GM12878 (cell line): ENCODE measurements around the gene COPE. TPM values are rescaled to one million over a fixed set of nuclear protein-coding genes. Genes with fewer than 3 reads are reported as not detected.

Experiments
- ATAC-seq: fragments of 200-7000 bp; cut with Tn5 transposase; 3 replicates; pipeline ENCODE4 v1.9.1; 2020; ENCODE audit warnings: mild to moderate bottlenecking, moderate library complexity
- BruUV-seq: library from RNA; stranded (reverse); fragments of 400-500 nt; replicated peaks from 2 replicates; lab custom pipeline; 2021; lab: Mats Ljungman, UMichigan
- CTCF ChIA-PET: fragments of 300-600 bp; sonication (Branson Sonifier 250); formaldehyde crosslinking; extraction: SDS; loops from one replicate; lab custom pipeline; 2021; ENCODE audit warnings: inconsistent platforms; lab: Yijun Ruan, JAX
- POLR2A ChIA-PET: fragments of 350-600 bp; formaldehyde crosslinking; extraction: SDS; loops from one replicate; lab custom pipeline; 2021; ENCODE audit warnings: inconsistent platforms; lab: Charles Lee
- RAD21 ChIA-PET: fragments of 300-600 bp; sonication (Branson Sonifier 250); formaldehyde crosslinking; loops from one replicate; lab custom pipeline; 2023; ENCODE audit warnings: antibody characterized with exemption; ENCODE audit not compliant: unreplicated experiment; lab: Charles Lee
- SMC1A ChIA-PET: fragments of 300-600 bp; sonication (Branson Sonifier 250); formaldehyde crosslinking; loops from one replicate; lab custom pipeline; 2023; ENCODE audit not compliant: unreplicated experiment, uncharacterized antibody; lab: Charles Lee
- DNase-seq: peaks from one replicate; pipeline ENCODE4 v3.0.0-alpha.2; 2011; ENCODE audit warnings: low read depth, low spot score
- FAIRE-seq: peaks from 3 replicates; lab custom pipeline; 2011; peaks lifted over from hg19 to GRCh38; lab: Jason Lieb, UNC
- H2AFZ ChIP-seq: 2 replicates; pipeline ENCODE4 v1.6.0; 2011; ENCODE audit warnings: low read depth, low read length, control low read depth; ENCODE audit not compliant: control insufficient read depth
- H3K27ac ChIP-seq: 2 replicates; pipeline ENCODE4 v1.5.1; 2011; ENCODE audit warnings: control low read depth; ENCODE audit not compliant: control insufficient read depth, insufficient read depth
- H3K27me3 ChIP-seq, 2 experiments: replicated peaks in 1 of 2; 2 replicates each; pipeline versions ENCODE4 v1.6.0 to v1.6.1; 2011; ENCODE audit warnings: low read length in 1 of 2; ENCODE audit not compliant: control insufficient read depth in 2 of 2, insufficient read depth in 2 of 2
- H3K36me3 ChIP-seq, 2 experiments: 2 replicates each; pipeline ENCODE4 v1.5.1; 2011; ENCODE audit warnings: low read length in 1 of 2; ENCODE audit not compliant: control insufficient read depth in 2 of 2, insufficient read depth in 2 of 2
- H3K4me1 ChIP-seq: 2 replicates; pipeline ENCODE4 v1.6.1; 2011; ENCODE audit warnings: mild to moderate bottlenecking, low read length, moderate library complexity, mixed read lengths; ENCODE audit not compliant: control insufficient read depth, insufficient read depth
- H3K4me2 ChIP-seq: 2 replicates; pipeline ENCODE4 v1.6.0; 2011; ENCODE audit warnings: control low read depth; ENCODE audit not compliant: control insufficient read depth, insufficient read depth
- H3K4me3 ChIP-seq: fragments of 200-600 bp; sonication (generic); 2 replicates; pipeline ENCODE4 v1.5.1; 2016
- H3K79me2 ChIP-seq: 2 replicates; pipeline ENCODE4 v1.6.0; 2011; ENCODE audit warnings: low read length; ENCODE audit not compliant: control insufficient read depth, insufficient read depth
- H3K9ac ChIP-seq: 2 replicates; pipeline ENCODE4 v1.8.0; 2011; ENCODE audit warnings: low read length, control low read depth, mixed read lengths; ENCODE audit not compliant: control insufficient read depth, insufficient read depth
- H3K9me3 ChIP-seq: replicated peaks from 3 replicates; pipeline ENCODE4 v1.5.1; 2011; ENCODE audit warnings: mild to moderate bottlenecking, low read length; ENCODE audit not compliant: control insufficient read depth, insufficient read depth
- H4K20me1 ChIP-seq: 2 replicates; pipeline ENCODE4 v1.6.0; 2011; ENCODE audit not compliant: control insufficient read depth, insufficient read depth
- HCFC1 ChIP-seq: fragments of 150-350 bp; IDR thresholded peaks from 2 replicates; pipeline ENCODE4 v1.6.1; 2014; ENCODE audit warnings: low read length
- IRF5 ChIP-seq: fragments of 450-650 bp; IDR thresholded peaks from 2 replicates; pipeline ENCODE4 v1.6.1; 2017; ENCODE audit warnings: borderline replicate concordance
- MLLT1 ChIP-seq: fragments of 450-650 bp; IDR thresholded peaks from 2 replicates; pipeline ENCODE4 v1.6.1; 2016; ENCODE audit warnings: mild to moderate bottlenecking
- RELA ChIP-seq: fragments of 450-650 bp; IDR thresholded peaks from 2 replicates; pipeline ENCODE4 v1.8.0; 2014; ENCODE audit warnings: borderline replicate concordance; ENCODE audit not compliant: partially characterized antibody
- RELB ChIP-seq: fragments of 450-650 bp; IDR thresholded peaks from 2 replicates; pipeline ENCODE4 v1.6.1; 2017; ENCODE audit warnings: low read depth, mild to moderate bottlenecking, moderate library complexity
- SIX5 ChIP-seq: IDR thresholded peaks from 2 replicates; pipeline ENCODE4 v1.6.1; 2011; ENCODE audit warnings: mild to moderate bottlenecking, low read depth, low read length, moderate library complexity; ENCODE audit not compliant: severe bottlenecking
- TARDBP ChIP-seq: IDR thresholded peaks from 2 replicates; pipeline ENCODE4 v1.6.1; 2016; ENCODE audit warnings: borderline replicate concordance
- TCF3 ChIP-seq: IDR thresholded peaks from 2 replicates; pipeline ENCODE4 v1.6.1; 2012; ENCODE audit warnings: low read depth, mild to moderate bottlenecking, low read length, borderline replicate concordance; ENCODE audit not compliant: insufficient read depth
- USF1 ChIP-seq: IDR thresholded peaks from 2 replicates; pipeline ENCODE4 v1.6.1; 2011; ENCODE audit warnings: borderline replicate concordance, low read depth, mild to moderate bottlenecking, moderate library complexity, mixed read lengths, low read length; ENCODE audit not compliant: insufficient read depth; ENCODE audit errors: extremely low read length
- ZBTB4 ChIP-seq: fragments of 450-650 bp; formaldehyde crosslinking; IDR thresholded peaks from 2 replicates; pipeline ENCODE4 v1.4.0; 2022; ENCODE audit warnings: mild to moderate bottlenecking, moderate library complexity
- WGBS: methylation state at CpG from one replicate; pipeline ENCODE4 v1.1.6; 2016; ENCODE audit warnings: low lambda C conversion rate; ENCODE audit not compliant: insufficient replicate concordance, insufficient coverage; ENCODE audit errors: missing lambda C conversion rate; 5-methylcytosine and 5-hydroxymethylcytosine counted together
- in situ Hi-C: fragments of 300-500 bp; cut with MboI; formaldehyde crosslinking; loops from 9 replicates; pipeline ENCODE4 v1.14.3; 2018; ENCODE audit warnings: mixed read lengths
- intact Hi-C: fragments of 100-400 bp; cut with micrococcal nuclease; formaldehyde crosslinking; loops from one replicate; pipeline ENCODE4 v1.14.2; 2022; ENCODE audit not compliant: unreplicated experiment
- polyA plus RNA-seq, 11 experiments: library from polyadenylated mRNA; depleted of rRNA in 4 of 11; unstranded in 6 of 11; stranded (reverse) in 5 of 11; fragments of >200 nt; fragmentation: Nextera tagmentation in 4 of 11; fragmentation: Illumina TruSeq in 1 of 11; extraction: Ambion mirVana in 4 of 11; extraction: Trizol in 1 of 11; gene quantifications; 1 replicate in 1 of 11; 2 replicates in 10 of 11; pipeline versions ENCODE4 v1.2.1 to v1.2.3, GENCODE V29; 2011 to 2016; ENCODE audit warnings: inconsistent platforms in 2 of 11, missing spikeins in 2 of 11, low read depth in 1 of 11
- total RNA-seq, 4 experiments: library from RNA; depleted of rRNA in 3 of 4; stranded (reverse); fragments of >200 nt in 3 of 4; fragmentation: Illumina TruSeq in 1 of 4; extraction: Trizol in 1 of 4; gene quantifications; 2 replicates each; pipeline versions ENCODE4 v1.2.1 to v1.2.3, GENCODE V29; 2013 to 2021

COPE gene
- total and polyA plus RNA-seq, 10 of the 15 experiments (the other 5 are each of a cell fraction or from before 2014, with no cell fraction given) = 3.5 to 464 (median 222) TPM

GRCh38 chr19:18869781-18870530 lies 49.2 kb downstream of the COPE start:
- Histone ChIP-seq H3K36me3 (peaks cover 9 to 18% of the 10 kb centered on the region in 2 experiments; a peak in 3 of 4 replicates), H4K20me1 (peaks cover 2% of the 10 kb centered on the region; the same call in 1 of the 2 replicates), H3K27me3 (no peaks in the 10 kb centered on the region), H2AFZ (no peak overlapping the region), H3K79me2 (no peaks in the 10 kb centered on the region), H3K4me1 (no peaks in the 10 kb centered on the region), H3K4me3 (no peak overlapping the region), H3K4me2 (no peak overlapping the region), H3K9me3 (no peaks in the 10 kb centered on the region), H3K9ac (no peak overlapping the region), H3K27ac (no peak overlapping the region)
- BruUV-seq = no TSS peak
- SMC1A ChIA-PET = no interaction called here
- TF ChIP-seq RELB = no peak
- TF ChIP-seq TCF3 = no peak
- no peak for TF ChIP-seq HCFC1
- TF ChIP-seq RELA = no peak
- no peak for TF ChIP-seq MLLT1
- TF ChIP-seq USF1 = no peak
- no peak for TF ChIP-seq TARDBP
- no peak for TF ChIP-seq IRF5
- TF ChIP-seq SIX5 = no peak
- TF ChIP-seq ZBTB4 (CRISPR knock-in tag) = no peak
- DNase-seq (no peak), ATAC-seq (no peak), FAIRE-seq (no peak)
- in situ Hi-C loops = loop anchor here (25.0 kb wide), 1 partner anchor 408 kb away; no protein-coding TSS in a partner anchor
- intact Hi-C loops = no loop called here
- 29% methylated on average over 46 of the region's 62 CpGs for WGBS
- RAD21 ChIA-PET = no interaction called here
- CTCF ChIA-PET = no interaction called here
- POLR2A ChIA-PET = no interaction called here
